ENCODE measurements around the gene SIVA1.

- TF ChIP-seq GATA2 (IDR thresholded peaks at IDR 0.05; ENCODE audit: low read depth, low read length) (no peak), GATA3 (IDR thresholded peaks at IDR 0.05; ENCODE audit: low read depth, low read length) (no peak)
Measured at GRCh38 chr14:104752423-104752734, 568 bp upstream of the SIVA1 start.

Measured in SH-SY5Y (cell line).